22Rv1 (cell line): ENCODE data around the gene TMEM269.

Experiments used
- CTCF ChIP-seq: fragments of 450-650 bp; IDR thresholded peaks from 2 replicates; pipeline ENCODE4 v1.5.1; 2017; ENCODE audit warnings: mild to moderate bottlenecking
- ZFX ChIP-seq: fragments of 450-650 bp; IDR thresholded peaks from 2 replicates; pipeline ENCODE4 v1.6.1; 2017; ENCODE audit warnings: antibody characterized with exemption, borderline replicate concordance

GRCh38 chr1:42779725-42780124 lies 5.1 kb upstream of the TMEM269 start:
- TF ChIP-seq CTCF = no peak
- TF ChIP-seq ZFX = no peak
